Common myeloid progenitor, CD34-positive (primary cell): Measurements from ENCODE around the gene PPP2R5C.
A peak's percentile ranks its signal among the peaks of the same experiment; 100 is the strongest.

Experiments
- CTCF ChIA-PET: fragments of 350-600 bp; sonication (Branson Sonifier 250); formaldehyde crosslinking; loops from one replicate; lab custom pipeline; 2021; ENCODE audit warnings: antibody characterized with exemption; lab: Charles Lee
- POLR2A ChIA-PET: fragments of 350-600 bp; sonication (Branson Sonifier 250); formaldehyde crosslinking; loops from one replicate; lab custom pipeline; 2021; ENCODE audit warnings: antibody characterized with exemption; lab: Charles Lee
- DNase-seq, 3 donors: peaks; one replicate each; pipeline versions ENCODE4 v3.0.0 to v3.0.0-alpha.2; 2013
- H3K27ac ChIP-seq, 2 experiments: 1 replicate in 1 of 2; 2 replicates in 1 of 2; pipeline ENCODE4 v1.7.0; 2013; ENCODE audit warnings: inconsistent platforms in 2 of 2, low read length in 2 of 2, mild to moderate bottlenecking in 2 of 2, low read depth in 1 of 2, moderate library complexity in 1 of 2; ENCODE audit not compliant: severe bottlenecking in 2 of 2, insufficient read depth in 1 of 2, poor library complexity in 1 of 2
- H3K27me3 ChIP-seq, 5 experiments: replicated peaks in 2 of 5; 1 replicate in 3 of 5; 2 replicates in 2 of 5; pipeline versions ENCODE4 v1.6.1 to v1.7.0; 2013; ENCODE audit warnings: low read length in 4 of 5, mild to moderate bottlenecking in 2 of 5, moderate library complexity in 2 of 5, inconsistent platforms in 1 of 5; ENCODE audit not compliant: insufficient read depth in 5 of 5, control insufficient read depth in 4 of 5
- H3K36me3 ChIP-seq, 4 experiments: 1 replicate in 2 of 4; 2 replicates in 2 of 4; pipeline versions ENCODE4 v1.6.1 to v1.7.0; 2013; ENCODE audit warnings: low read length in 3 of 4, control low read depth in 1 of 4, mild to moderate bottlenecking in 1 of 4; ENCODE audit not compliant: control insufficient read depth in 4 of 4, insufficient read depth in 4 of 4
- H3K4me1 ChIP-seq, 4 experiments: 1 replicate in 3 of 4; 2 replicates in 1 of 4; pipeline versions ENCODE4 v1.6.1 to v1.7.1; 2013; ENCODE audit warnings: low read length in 3 of 4, mild to moderate bottlenecking in 3 of 4, control low read depth in 1 of 4, inconsistent platforms in 1 of 4, moderate library complexity in 1 of 4; ENCODE audit not compliant: control insufficient read depth in 4 of 4, insufficient read depth in 4 of 4; ENCODE audit errors: control extremely low read depth in 1 of 4
- H3K4me3 ChIP-seq, 7 experiments: 1 replicate in 4 of 7; 2 replicates in 3 of 7; pipeline versions ENCODE4 v1.5.1 to v1.7.0; 2013; ENCODE audit warnings: mild to moderate bottlenecking in 7 of 7, low read length in 6 of 7, moderate library complexity in 6 of 7, inconsistent platforms in 2 of 7, low read depth in 2 of 7, control low read depth in 1 of 7; ENCODE audit not compliant: insufficient read depth in 4 of 7, control insufficient read depth in 1 of 7; ENCODE audit errors: extremely low read depth in 1 of 7
- H3K9me3 ChIP-seq, 5 experiments: 1 replicate in 4 of 5; 2 replicates in 1 of 5; pipeline versions ENCODE4 v1.6.1 to v1.7.1; 2013; ENCODE audit warnings: low read length in 4 of 5, mild to moderate bottlenecking in 2 of 5, inconsistent platforms in 1 of 5, low read depth in 1 of 5, moderate library complexity in 1 of 5; ENCODE audit not compliant: control insufficient read depth in 4 of 5, insufficient read depth in 2 of 5; ENCODE audit errors: control extremely low read depth in 1 of 5
- WGBS: methylation state at CpG from one replicate; pipeline ENCODE4 v1.1.5; 2013; ENCODE audit not compliant: insufficient coverage; 5-methylcytosine and 5-hydroxymethylcytosine counted together

PPP2R5C gene

DNA sequence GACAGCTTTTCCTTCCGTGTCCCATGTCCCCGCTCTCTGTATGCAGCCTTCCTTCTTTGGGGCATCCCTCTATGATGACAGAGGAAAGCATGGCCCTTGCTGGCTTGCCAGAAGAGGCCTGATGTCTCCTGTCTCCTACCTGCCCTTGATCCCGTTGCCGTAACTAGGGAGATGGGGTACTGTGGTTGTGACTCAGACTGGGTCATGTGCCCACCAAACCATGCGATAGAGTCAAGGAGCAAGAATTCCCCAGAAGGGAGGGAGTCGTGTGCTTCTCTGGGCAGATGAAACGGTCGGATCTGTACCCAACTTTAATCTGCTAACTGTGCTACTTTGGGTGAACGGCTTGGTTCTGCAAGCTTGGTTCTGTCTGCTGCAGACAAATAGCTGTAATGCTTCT is 103.8 kb downstream of the PPP2R5C start:
- H3K4me1 ChIP-seq, result peaks cover 0 to 1% (median 0%) of the 10 kb centered on the region in 4 experiments
- ChIA-PET CTCF (interaction anchor here (1.8 to 6.6 kb wide), 3 partner anchors 11 to 20 kb away, joined by 6 to 32 read pairs (median 9); no protein-coding TSS in a partner anchor), POLR2A (interaction anchor here (0.6 kb wide), 1 partner anchor 40 kb away, joined by 3 read pairs; no protein-coding TSS in a partner anchor)
- peaks cover 0 to 24% (median 13%) of the 10 kb centered on the region in 4 experiments for H3K36me3 ChIP-seq
- H3K4me3 ChIP-seq, result no peak overlapping the region
- H3K27me3 ChIP-seq, result no peaks in the 10 kb centered on the region
- H3K27ac ChIP-seq, result no peak overlapping the region
- no peaks in the 10 kb centered on the region for H3K9me3 ChIP-seq
- WGBS, result 99% methylated on average over 9 of the region's 9 CpGs
- DNase-seq, result no peak

DNA sequence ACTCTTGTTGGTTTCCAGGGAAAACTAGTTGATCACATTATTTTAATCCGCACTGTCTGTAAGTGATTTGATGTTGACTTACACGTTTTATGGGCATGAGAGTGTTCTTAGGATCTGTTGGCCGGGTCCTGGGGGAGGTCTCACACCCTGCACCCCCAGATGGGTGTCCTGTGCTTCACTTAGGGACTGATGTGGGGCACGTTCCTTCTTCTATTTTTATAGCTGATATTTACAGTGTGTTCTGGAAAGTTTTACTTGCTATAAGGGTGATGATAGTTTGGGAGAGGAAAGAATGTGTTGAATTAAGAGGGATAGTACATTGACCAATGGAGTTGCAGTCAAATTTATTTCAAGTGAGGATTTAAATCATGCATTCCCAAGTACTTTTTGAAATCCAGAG is 106.3 kb downstream of the PPP2R5C start:
- DNase-seq, result no peak
- Histone ChIP-seq H3K4me1 (peaks cover 0 to 6% (median 0%) of the 10 kb centered on the region in 4 experiments), H3K4me3 (no peak overlapping the region), H3K27me3 (no peaks in the 10 kb centered on the region), H3K27ac (no peak overlapping the region), H3K9me3 (no peaks in the 10 kb centered on the region), H3K36me3 (peaks cover 0 to 13% (median 7%) of the 10 kb centered on the region in 4 experiments)
- POLR2A ChIA-PET, result no interaction called here
- CTCF ChIA-PET, result interaction anchor here (1.1 to 6.6 kb wide), 6 partner anchors 9 to 23 kb away, joined by 3 to 32 read pairs (median 8); no protein-coding TSS in a partner anchor
- 80% methylated on average over 1 of the region's 4 CpGs for WGBS

DNA sequence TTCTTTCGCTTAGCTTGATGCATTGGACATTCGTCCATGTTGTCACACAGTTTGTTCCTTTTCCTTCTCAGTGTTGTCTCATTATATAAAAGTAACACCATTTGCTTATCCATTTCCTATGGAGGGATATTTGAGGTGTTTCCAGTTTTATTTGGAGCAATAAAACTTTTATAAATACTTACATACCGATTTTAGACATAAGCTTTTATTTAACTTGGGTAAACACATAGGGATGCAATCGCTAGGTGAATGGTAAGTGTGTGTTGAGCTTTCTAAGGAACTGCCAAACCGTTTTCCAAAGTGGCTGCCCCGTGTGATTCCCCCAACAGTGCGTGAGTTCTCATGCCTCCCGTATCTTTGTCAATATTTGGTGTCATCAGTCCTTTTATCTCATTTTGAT is 107.7 kb downstream of the PPP2R5C start:
- POLR2A ChIA-PET, result no interaction called here
- H3K4me3 ChIP-seq, result no peak overlapping the region
- peaks cover 0 to 19% (median 8%) of the 10 kb centered on the region in 4 experiments for H3K4me1 ChIP-seq
- CTCF ChIA-PET, result interaction anchor here (0.7 to 6.6 kb wide), 7 partner anchors 9 to 99 kb away, joined by 3 to 32 read pairs (median 3); no protein-coding TSS in a partner anchor
- H3K27me3 ChIP-seq, result no peaks in the 10 kb centered on the region
- DNase-seq, result no peak
- peaks cover 0 to 10% (median 3%) of the 10 kb centered on the region in 4 experiments for H3K36me3 ChIP-seq
- WGBS, result 100% methylated on average over 3 of the region's 8 CpGs
- H3K9me3 ChIP-seq, result no peaks in the 10 kb centered on the region
- no peak overlapping the region for H3K27ac ChIP-seq

DNA sequence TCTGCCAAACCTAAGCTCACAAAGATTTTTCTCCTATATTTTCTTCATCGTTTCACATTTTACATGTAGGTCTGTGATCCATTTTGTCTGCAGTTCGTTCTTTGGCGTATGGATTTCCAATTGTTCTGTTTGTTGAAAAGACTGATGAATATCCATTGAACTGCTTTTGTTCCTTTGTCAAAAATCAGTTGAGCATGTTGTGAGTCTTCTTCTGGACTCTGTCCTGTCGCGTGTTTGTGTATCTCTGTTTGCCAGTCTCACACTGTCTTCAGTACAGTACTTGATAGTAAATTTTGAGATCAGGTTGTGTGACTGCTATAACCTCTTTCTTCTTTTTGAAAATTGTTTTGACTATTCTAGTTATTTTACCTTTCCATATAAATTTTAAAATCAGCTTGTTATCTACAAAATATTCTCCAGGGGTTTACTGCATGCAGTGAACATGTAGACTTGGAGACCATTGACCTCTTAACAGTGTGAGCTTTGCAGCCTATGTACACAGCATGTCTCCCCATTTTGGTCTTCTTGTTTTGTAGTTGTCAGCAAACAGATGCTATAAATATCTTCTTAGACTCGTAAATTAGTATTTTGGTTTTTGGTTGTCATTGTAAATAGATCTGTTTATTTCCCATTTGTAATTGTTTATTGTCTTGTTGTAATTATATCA is 108.9 kb downstream of the PPP2R5C start:
- Histone ChIP-seq H3K27me3 (no peaks in the 10 kb centered on the region), H3K4me3 (no peak overlapping the region), H3K27ac (no peak overlapping the region), H3K9me3 (no peaks in the 10 kb centered on the region), H3K36me3 (peaks cover 0 to 2% (median 0%) of the 10 kb centered on the region in 4 experiments), H3K4me1 (peaks cover 8 to 31% (median 19%) of the 10 kb centered on the region in 4 experiments)
- no peak for DNase-seq
- WGBS, result 93% methylated on average over 2 of the region's 6 CpGs
- CTCF ChIA-PET, result interaction anchor here (1.6 to 6.6 kb wide), 2 partner anchors 10 to 25 kb away, joined by 7 to 32 read pairs; no protein-coding TSS in a partner anchor
- POLR2A ChIA-PET, result no interaction called here

DNA sequence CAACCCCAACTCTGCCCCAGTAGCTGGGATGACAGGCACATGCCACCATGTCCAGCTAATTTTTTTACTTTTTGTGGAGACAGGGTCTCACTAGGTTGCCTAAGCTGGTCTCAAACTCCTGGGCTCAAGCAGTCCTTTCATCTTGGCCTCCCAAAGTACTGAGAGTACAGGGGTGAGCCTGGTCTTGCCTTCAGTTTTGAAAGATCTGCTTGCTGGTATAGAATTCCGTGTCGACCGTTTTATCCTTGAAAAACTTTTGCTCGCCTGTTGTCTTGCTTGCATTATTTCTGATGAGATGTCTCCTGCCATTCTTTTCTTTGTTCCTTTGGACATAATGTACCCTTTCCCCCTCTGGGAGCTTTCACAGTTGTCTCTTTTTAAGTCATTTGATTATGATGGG is 110.8 kb downstream of the PPP2R5C start:
- CTCF ChIA-PET, result interaction anchor here (1.6 kb wide), 1 partner anchor 23 kb away, joined by 5 read pairs; no protein-coding TSS in a partner anchor
- no peaks in the 10 kb centered on the region for H3K27me3 ChIP-seq
- 100% methylated on average over 4 of the region's 4 CpGs for WGBS
- H3K4me3 ChIP-seq, result no peak overlapping the region
- H3K9me3 ChIP-seq, result no peaks in the 10 kb centered on the region
- no peak for DNase-seq
- H3K4me1 ChIP-seq, result peaks cover 17 to 45% (median 34%) of the 10 kb centered on the region in 4 experiments
- H3K27ac ChIP-seq, result peak overlapping the region; percentile 97 to 98
- H3K36me3 ChIP-seq, result no peaks in the 10 kb centered on the region
- POLR2A ChIA-PET, result no interaction called here

DNA sequence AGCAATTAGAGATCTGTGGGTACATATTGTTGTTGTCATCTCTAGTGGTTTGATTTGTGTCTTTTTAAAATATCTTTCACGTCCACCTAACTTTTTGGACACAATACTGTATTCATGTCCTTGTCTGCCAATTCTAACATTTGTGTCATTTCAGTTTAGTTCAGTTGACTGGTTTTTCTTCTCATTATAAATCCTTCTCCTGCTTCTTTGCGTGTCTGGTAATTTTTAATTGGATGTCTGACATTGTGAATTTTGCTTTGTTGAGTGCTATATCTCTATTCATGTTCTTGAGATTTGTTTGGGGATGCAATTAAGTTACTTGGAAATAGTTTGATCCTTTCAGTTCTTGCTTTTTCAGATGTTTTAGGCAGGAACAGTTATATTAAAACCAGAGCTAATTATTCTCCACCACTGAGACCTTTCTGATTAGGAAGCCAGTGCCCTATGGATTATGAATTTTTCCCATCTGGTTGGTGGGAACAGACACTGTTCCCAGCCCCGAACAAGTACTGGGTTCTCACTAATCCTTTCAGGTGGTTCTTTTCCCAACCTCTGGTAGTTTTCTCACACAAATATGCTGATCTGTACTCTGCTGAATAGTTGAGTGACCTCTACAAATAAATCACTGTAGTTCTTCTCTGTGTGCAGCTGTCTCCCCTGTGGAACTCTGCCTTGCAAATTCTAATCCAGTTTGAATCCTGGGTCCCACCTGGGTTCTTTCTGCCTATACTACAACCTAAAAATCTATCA is 111.7 kb downstream of the PPP2R5C start:
- H3K4me1 ChIP-seq, result peaks cover 22 to 54% (median 43%) of the 10 kb centered on the region in 4 experiments
- H3K27ac ChIP-seq, result peak overlapping the region; percentile 97 to 98
- 100% methylated on average over 1 of the region's 3 CpGs for WGBS
- H3K4me3 ChIP-seq, result peak overlapping the region in 4 of 7 experiments; percentile 1 to 50 (median 44)
- no peak for DNase-seq
- ChIA-PET POLR2A (interaction anchor here (1.1 to 2.4 kb wide), 2 partner anchors 29 to 64 kb away, joined by 3 to 10 read pairs; no protein-coding TSS in a partner anchor), CTCF (interaction anchor here (1.0 to 2.8 kb wide), 3 partner anchors 19 to 103 kb away, joined by 3 to 9 read pairs (median 5); no protein-coding TSS in a partner anchor)
- H3K27me3 ChIP-seq, result no peaks in the 10 kb centered on the region
- H3K36me3 ChIP-seq, result peaks cover 0 to 2% (median 0%) of the 10 kb centered on the region in 4 experiments
- no peaks in the 10 kb centered on the region for H3K9me3 ChIP-seq
